ENCODE measurements around the gene CYSTM1. TPM values are rescaled to one million over a fixed set of nuclear protein-coding genes. Genes with fewer than 3 reads are reported as not detected.
"Not testable (repeated sequence)": the region's sequence is repeated elsewhere in the genome, so short reads cannot be mapped to it uniquely, and the experiment has no call there.

CYSTM1 gene
- total and polyA plus RNA-seq, 10 donors: 25.8 to 78.3 (median 38.3) TPM

DNA sequence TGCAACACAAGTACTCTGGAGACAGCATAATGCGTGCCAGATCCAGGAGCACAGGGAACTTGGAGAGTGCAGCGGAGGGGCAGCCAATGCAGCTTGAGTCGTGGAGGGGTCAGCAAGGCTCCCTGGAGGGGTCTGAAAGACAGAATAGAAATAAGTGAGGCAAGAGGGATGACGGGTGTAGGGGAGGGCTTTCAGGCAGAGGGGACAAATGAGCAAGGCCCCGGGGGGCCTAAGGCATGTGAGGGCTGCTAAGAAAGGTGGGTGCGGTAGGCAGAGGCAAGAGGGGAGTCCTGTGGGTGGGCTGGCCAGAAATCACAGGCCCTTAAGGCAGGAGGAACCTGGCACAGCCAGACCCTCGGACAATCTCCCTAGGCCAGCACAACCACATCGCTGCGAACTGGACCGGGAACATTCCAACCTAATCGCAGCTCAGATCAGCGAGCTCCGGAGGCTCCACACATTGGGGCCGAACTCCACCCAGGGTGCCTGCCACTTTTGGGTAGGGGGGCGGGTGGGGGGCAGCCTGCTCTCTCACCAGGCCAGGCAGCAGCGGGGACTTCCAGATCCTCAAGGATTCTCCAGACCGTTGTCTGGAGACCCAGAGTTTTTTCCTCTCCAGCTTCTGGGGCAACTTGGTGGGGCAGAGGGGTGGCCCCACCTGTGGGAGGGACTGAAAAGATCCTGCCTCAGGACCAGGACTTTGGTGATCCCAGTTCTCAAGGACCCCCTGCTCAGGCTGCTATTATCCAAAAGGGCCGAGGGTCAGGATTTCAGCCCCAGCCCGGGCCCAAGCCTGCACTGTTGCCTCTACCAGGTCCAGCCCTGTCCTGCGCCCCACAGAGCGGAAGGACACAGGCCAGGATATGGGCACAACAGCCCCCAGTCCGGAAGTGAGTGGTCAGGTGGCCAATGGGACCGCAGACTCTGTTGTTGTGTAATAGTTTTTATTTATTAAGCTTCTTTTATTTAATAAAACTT is 22.7 kb upstream of the CYSTM1 start:
- WGBS, 5 donors: 71 to 80% (median 73%) methylated on average over 18 to 23 of the region's 23 CpGs
- no peaks in the 10 kb centered on the region for H3K27me3 ChIP-seq (replicated peaks in 1 of 7)
- H3K4me3 ChIP-seq: no peak overlapping the region
- no peaks in the 10 kb centered on the region for H3K9me3 ChIP-seq
- intact Hi-C loops (cut with DNase I; ENCODE audit: low total_unique reads): no loop called here
- DNase-seq: no peak
- H3K4me1 ChIP-seq: peaks cover 0 to 30% (median 9%) of the 10 kb centered on the region in 6 donors
- TF ChIP-seq CTCF (IDR thresholded peaks at IDR 0.05 in 8 of 11, conservative IDR thresholded peaks at IDR 0.05 in 3 of 11): no peak
- no peak for TF ChIP-seq POLR2A (IDR thresholded peaks at IDR 0.05)
- no peak for TF ChIP-seq POLR2AphosphoS5 (IDR thresholded peaks at IDR 0.05)
- H3K27ac ChIP-seq: no peak overlapping the region
- no peaks in the 10 kb centered on the region for H3K36me3 ChIP-seq

- 59 to 72% (median 65%) methylated on average over 6 to 7 of the region's 7 CpGs for WGBS, 5 donors
- no peaks in the 10 kb centered on the region for H3K27me3 ChIP-seq (replicated peaks in 1 of 7)
- DNase-seq: no peak
- H3K4me1 ChIP-seq: peaks cover 0 to 34% (median 13%) of the 10 kb centered on the region in 6 donors
- intact Hi-C loops (cut with DNase I; ENCODE audit: low total_unique reads): no loop called here
- no peak overlapping the region for H3K27ac ChIP-seq
- H3K9me3 ChIP-seq: no peaks in the 10 kb centered on the region
- no peak for TF ChIP-seq POLR2AphosphoS5 (IDR thresholded peaks at IDR 0.05)
- no peak for TF ChIP-seq POLR2A (IDR thresholded peaks at IDR 0.05)
- no peak for TF ChIP-seq CTCF (IDR thresholded peaks at IDR 0.05 in 8 of 11, conservative IDR thresholded peaks at IDR 0.05 in 3 of 11)
- no peaks in the 10 kb centered on the region for H3K36me3 ChIP-seq
- H3K4me3 ChIP-seq: no peak overlapping the region
Measured at GRCh38 chr5:140153255-140153654, 21.7 kb upstream of the CYSTM1 start.

- H3K4me1 ChIP-seq: peaks cover 0 to 34% (median 13%) of the 10 kb centered on the region in 6 donors
- no peak overlapping the region for H3K27ac ChIP-seq
Measured at GRCh38 chr5:140153905-140154304, 21.1 kb upstream of the CYSTM1 start.

GRCh38 chr5:140154710-140155381 is 20.1 kb upstream of the CYSTM1 start:
- peaks cover 0 to 34% (median 13%) of the 10 kb centered on the region in 6 donors for H3K4me1 ChIP-seq
- DNase-seq; intact Hi-C loops (cut with DNase I; ENCODE audit: low total_unique reads); H3K4me3 ChIP-seq; H3K27ac ChIP-seq; H3K27me3 ChIP-seq (replicated peaks in 1 of 7); H3K9me3 ChIP-seq; H3K36me3 ChIP-seq: not testable (repeated sequence)
- 89 to 93% (median 91%) methylated on average over 21 of the region's 21 CpGs for WGBS, 5 donors

More at GRCh38 chr5:140153905-140154304, 21.1 kb upstream of the CYSTM1 start:
- no peak for DNase-seq
- no peak overlapping the region for H3K4me3 ChIP-seq
- no peaks in the 10 kb centered on the region for H3K27me3 ChIP-seq (replicated peaks in 1 of 7)
- TF ChIP-seq POLR2AphosphoS5 (IDR thresholded peaks at IDR 0.05): no peak
- TF ChIP-seq CTCF (IDR thresholded peaks at IDR 0.05 in 8 of 11, conservative IDR thresholded peaks at IDR 0.05 in 3 of 11): no peak
- no peak for TF ChIP-seq POLR2A (IDR thresholded peaks at IDR 0.05)
- H3K36me3 ChIP-seq: no peaks in the 10 kb centered on the region
- 75 to 83% (median 82%) methylated on average over 7 to 8 of the region's 8 CpGs for WGBS, 5 donors
- intact Hi-C loops (cut with DNase I; ENCODE audit: low total_unique reads): no loop called here
- no peaks in the 10 kb centered on the region for H3K9me3 ChIP-seq
